NCI-H2029 (cell line): ENCODE results near the gene RALBP1.

Source experiments
- DNase-seq: peaks from one replicate; lab custom pipeline; 2025; lab: John Stamatoyannopoulos, UW

RALBP1 gene

GRCh38 chr18:9550429-9550828 lies 75.1 kb downstream of the RALBP1 start:
- DNase-seq = no peak

GRCh38 chr18:9552191-9552590 lies 76.9 kb downstream of the RALBP1 start:
- no peak for DNase-seq

GRCh38 chr18:9552616-9553015 lies 77.3 kb downstream of the RALBP1 start:
- no peak for DNase-seq

GRCh38 chr18:9557250-9557943 lies 82.1 kb downstream of the RALBP1 start:
- DNase-seq = no peak

GRCh38 chr18:9558387-9559064 lies 83.2 kb downstream of the RALBP1 start:
- no peak for DNase-seq

- no peak for DNase-seq
Observed at GRCh38 chr18:9559253-9559652, 83.9 kb downstream of the RALBP1 start.

- DNase-seq = no peak
Observed at GRCh38 chr18:9561759-9562158, 86.4 kb downstream of the RALBP1 start.

- DNase-seq = no peak
Observed at GRCh38 chr18:9562584-9562983, 87.3 kb downstream of the RALBP1 start.

- no peak for DNase-seq
Observed at GRCh38 chr18:9563331-9563730, 88.0 kb downstream of the RALBP1 start.

GRCh38 chr18:9565407-9565806 lies 90.1 kb downstream of the RALBP1 start:
- no peak for DNase-seq

GRCh38 chr18:9568186-9568585 lies 92.9 kb downstream of the RALBP1 start:
- DNase-seq = peak; percentile 40

- DNase-seq = no peak
Observed at GRCh38 chr18:9569178-9569577, 93.9 kb downstream of the RALBP1 start.

GRCh38 chr18:9570255-9570654 lies 94.9 kb downstream of the RALBP1 start:
- no peak for DNase-seq

- DNase-seq = no peak
Observed at GRCh38 chr18:9571546-9571945, 96.2 kb downstream of the RALBP1 start.

GRCh38 chr18:9574473-9575115 lies 99.3 kb downstream of the RALBP1 start:
- DNase-seq = no peak

- peak; percentile 71 for DNase-seq
Observed at GRCh38 chr18:9575558-9575957, 100.2 kb downstream of the RALBP1 start.

- DNase-seq = no peak
Observed at GRCh38 chr18:9577361-9577760, 102.0 kb downstream of the RALBP1 start.

- no peak for DNase-seq
Observed at GRCh38 chr18:9578306-9578705, 103.0 kb downstream of the RALBP1 start.

GRCh38 chr18:9581667-9582066 lies 106.4 kb downstream of the RALBP1 start:
- no peak for DNase-seq

GRCh38 chr18:9586814-9587213 lies 111.5 kb downstream of the RALBP1 start:
- no peak for DNase-seq
